ENCODE measurements around the gene PIK3R1.

The PIK3R1 gene

GRCh38 chr5:68299575-68299974 is 84.0 kb downstream of the PIK3R1 start:
- Histone ChIP-seq H3K4me2 (ENCODE audit: insufficient read depth, low read length) (no peak overlapping the region), H3K9me3 (ENCODE audit: insufficient read depth, low read length, severe bottlenecking) (no peaks in the 10 kb centered on the region), H2AFZ (ENCODE audit: low read depth, low read length) (no peak overlapping the region), H4K20me1 (ENCODE audit: insufficient read depth, low read length) (peaks cover 18% of the 10 kb centered on the region; the same call in 1 of the 2 replicates), H3K27me3 (ENCODE audit: insufficient read depth, low read length, poor library complexity) (no peaks in the 10 kb centered on the region), H3K36me3 (ENCODE audit: insufficient read depth, low read length) (peaks cover 66% of the 10 kb centered on the region), H3K9ac (ENCODE audit: low read depth, low read length) (no peak overlapping the region), H3K4me1 (ENCODE audit: insufficient read depth, low read length) (0 out of 2 replicates have a peak, but pooled peaks cover 3% of the 10 kb centered on the region), H3K27ac (ENCODE audit: low read length) (no peak overlapping the region), H3K79me2 (ENCODE audit: insufficient read depth, low read length) (no peaks in the 10 kb centered on the region), H3K4me3 (ENCODE audit: low read depth in 1 of 2, low read length in 2 of 2) (no peak overlapping the region)
- TF ChIP-seq EZH2 (IDR thresholded peaks at IDR 0.05; ENCODE audit: borderline replicate concordance, low read depth, low read length, severe bottlenecking) (no peak), CTCF (IDR thresholded peaks at IDR 0.05; ENCODE audit: borderline replicate concordance, extremely low read depth, low read length, poor library complexity, severe bottlenecking) (no peak)
- DNase-seq (no peak), ATAC-seq (ENCODE audit: insufficient read depth, low read depth) (no peak)

- H3K9ac ChIP-seq (ENCODE audit: low read depth, low read length): no peak overlapping the region
- H2AFZ ChIP-seq (ENCODE audit: low read depth, low read length): no peak overlapping the region
- H3K4me3 ChIP-seq (ENCODE audit: low read depth in 1 of 2, low read length in 2 of 2): no peak overlapping the region
- H3K27me3 ChIP-seq (ENCODE audit: insufficient read depth, low read length, poor library complexity): no peaks in the 10 kb centered on the region
- H3K79me2 ChIP-seq (ENCODE audit: insufficient read depth, low read length): no peaks in the 10 kb centered on the region
- H3K36me3 ChIP-seq (ENCODE audit: insufficient read depth, low read length): peaks cover 31% of the 10 kb centered on the region
- no peaks in the 10 kb centered on the region for H3K9me3 ChIP-seq (ENCODE audit: insufficient read depth, low read length, severe bottlenecking)
- H3K4me1 ChIP-seq (ENCODE audit: insufficient read depth, low read length): 0 out of 2 replicates have a peak, but pooled peaks cover 3% of the 10 kb centered on the region
- TF ChIP-seq CTCF (IDR thresholded peaks at IDR 0.05; ENCODE audit: borderline replicate concordance, extremely low read depth, low read length, poor library complexity, severe bottlenecking) (no peak), EZH2 (IDR thresholded peaks at IDR 0.05; ENCODE audit: borderline replicate concordance, low read depth, low read length, severe bottlenecking) (no peak)
- no peak for DNase-seq
- no peak overlapping the region for H3K4me2 ChIP-seq (ENCODE audit: insufficient read depth, low read length)
- no peak overlapping the region for H3K27ac ChIP-seq (ENCODE audit: low read length)
- ATAC-seq (ENCODE audit: insufficient read depth, low read depth): peak; percentile 62
- peaks cover 18% of the 10 kb centered on the region; the same call in 1 of the 2 replicates for H4K20me1 ChIP-seq (ENCODE audit: insufficient read depth, low read length)
These were observed 87.6 kb downstream of the PIK3R1 start for GRCh38 chr5:68303038-68303738.

- H3K9me3 ChIP-seq (ENCODE audit: insufficient read depth, low read length, severe bottlenecking): no peaks in the 10 kb centered on the region
- H3K4me1 ChIP-seq (ENCODE audit: insufficient read depth, low read length): 0 out of 2 replicates have a peak, but pooled peaks cover 3% of the 10 kb centered on the region
- DNase-seq: no peak
- no peak overlapping the region for H2AFZ ChIP-seq (ENCODE audit: low read depth, low read length)
- ATAC-seq (ENCODE audit: insufficient read depth, low read depth): 0 out of 3 replicates have a peak, but pooled peaks have one; percentile 27
- H3K27ac ChIP-seq (ENCODE audit: low read length): no peak overlapping the region
- H4K20me1 ChIP-seq (ENCODE audit: insufficient read depth, low read length): peaks cover 16% of the 10 kb centered on the region; the same call in 1 of the 2 replicates
- no peaks in the 10 kb centered on the region for H3K27me3 ChIP-seq (ENCODE audit: insufficient read depth, low read length, poor library complexity)
- no peak overlapping the region for H3K4me2 ChIP-seq (ENCODE audit: insufficient read depth, low read length)
- H3K79me2 ChIP-seq (ENCODE audit: insufficient read depth, low read length): no peaks in the 10 kb centered on the region
- H3K36me3 ChIP-seq (ENCODE audit: insufficient read depth, low read length): peaks cover 25% of the 10 kb centered on the region
- TF ChIP-seq CTCF (IDR thresholded peaks at IDR 0.05; ENCODE audit: borderline replicate concordance, extremely low read depth, low read length, poor library complexity, severe bottlenecking) (no peak), EZH2 (IDR thresholded peaks at IDR 0.05; ENCODE audit: borderline replicate concordance, low read depth, low read length, severe bottlenecking) (no peak)
- H3K9ac ChIP-seq (ENCODE audit: low read depth, low read length): no peak overlapping the region
- no peak overlapping the region for H3K4me3 ChIP-seq (ENCODE audit: low read depth in 1 of 2, low read length in 2 of 2)
These were observed 88.3 kb downstream of the PIK3R1 start for GRCh38 chr5:68303754-68304420.
